Activated CD4-positive, CD25-positive, alpha-beta regulatory T cell (primary cell): Measurements from ENCODE around the gene MYOM1.
"Not testable (repeated sequence)": the region's sequence is repeated elsewhere in the genome, so short reads cannot be mapped to it uniquely, and the experiment has no call there.

Experiments
- DNase-seq, 4 experiments: peaks; one replicate each; lab custom pipeline; 2025; lab: John Stamatoyannopoulos, UW

The MYOM1 gene

DNA sequence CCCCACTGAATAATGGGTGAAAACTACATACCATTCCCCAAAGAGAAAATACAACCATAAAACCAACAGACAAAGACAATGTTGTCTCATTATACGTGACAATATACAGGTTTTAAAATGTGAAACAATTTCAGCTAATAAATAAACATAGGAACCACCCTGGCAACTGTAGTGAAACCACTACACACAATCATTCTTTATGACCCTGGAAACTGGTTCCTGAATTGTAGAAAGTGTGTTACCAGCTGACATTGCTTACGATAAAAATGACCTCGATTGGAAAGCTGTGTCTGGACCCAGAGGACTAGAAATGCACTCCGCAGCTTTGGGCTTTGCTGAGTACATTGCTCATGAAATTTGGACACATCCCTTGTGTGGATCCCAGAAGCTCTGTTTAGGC, 132.9 kb downstream of the MYOM1 start:
- DNase-seq: no peak

- DNase-seq: no peak
Observed at GRCh38 chr18:3085612-3086011, 134.2 kb downstream of the MYOM1 start.

DNA sequence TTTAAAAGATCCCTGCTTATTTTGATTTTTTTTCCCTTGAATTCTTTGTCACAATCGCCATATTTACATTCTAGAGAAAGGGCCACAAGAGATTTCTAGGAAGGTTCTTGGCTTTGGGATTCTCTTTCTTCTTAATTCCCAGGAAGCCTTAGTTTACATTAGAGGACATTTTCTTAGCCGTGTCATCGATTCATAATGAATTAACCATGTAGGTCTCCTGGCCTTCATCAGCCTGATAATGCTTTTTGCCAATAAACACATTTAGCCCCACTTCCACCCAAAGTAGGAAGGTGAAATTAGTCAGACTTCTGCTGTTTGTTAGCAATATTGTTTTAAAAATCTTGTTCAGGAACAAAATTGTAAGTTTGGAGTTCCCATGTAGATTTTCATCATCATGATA, 135.6 kb downstream of the MYOM1 start:
- no peak for DNase-seq

- no peak for DNase-seq
Observed at GRCh38 chr18:3083766-3084165, 136.0 kb downstream of the MYOM1 start.

- DNase-seq: no peak
Observed at GRCh38 chr18:3081584-3081991, 138.2 kb downstream of the MYOM1 start.

DNA sequence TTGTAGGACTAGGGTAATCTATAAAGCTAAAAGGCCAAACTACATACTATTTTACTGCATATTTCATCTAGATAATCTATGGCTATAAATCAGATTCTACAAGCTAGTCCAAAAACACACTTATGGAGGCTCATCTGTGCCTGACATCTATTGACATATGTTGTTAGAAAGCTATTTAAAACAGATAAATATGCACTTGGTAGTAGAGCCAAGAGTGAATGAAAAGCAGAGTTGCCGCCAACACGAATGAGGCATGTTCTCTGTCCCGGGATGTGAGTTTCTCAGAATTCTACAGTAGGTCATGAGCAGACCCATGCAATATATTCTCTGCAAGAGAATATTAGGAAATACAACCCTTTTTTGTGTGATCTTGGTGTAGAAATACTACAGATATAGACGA, 140.1 kb downstream of the MYOM1 start:
- DNase-seq: no peak

- DNase-seq: no peak
Observed at GRCh38 chr18:3075491-3075890, 144.3 kb downstream of the MYOM1 start.

- DNase-seq: no peak
Observed at GRCh38 chr18:3074087-3074486, 145.7 kb downstream of the MYOM1 start.

DNA sequence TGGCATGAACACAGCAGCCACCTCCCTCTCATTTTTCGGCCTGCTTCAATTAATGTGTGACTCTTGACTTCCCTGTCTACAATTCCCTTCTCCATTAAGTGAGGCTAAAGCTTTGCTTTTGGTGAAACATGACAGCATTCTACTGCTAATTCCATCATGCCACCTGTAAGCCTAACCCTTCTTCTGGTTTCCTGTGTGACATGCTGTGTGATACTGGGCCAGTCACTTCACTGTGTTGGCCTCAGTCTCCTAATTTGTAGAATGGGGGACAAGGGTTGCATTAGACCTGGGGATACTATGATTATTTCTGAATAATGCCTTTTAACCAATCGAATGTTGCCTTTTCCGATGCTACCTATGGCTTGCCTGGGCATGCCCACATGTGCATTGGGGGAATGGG, 146.4 kb downstream of the MYOM1 start:
- not testable (repeated sequence) for DNase-seq

GRCh38 chr18:3071676-3072075, 148.1 kb downstream of the MYOM1 start:
- DNase-seq: no peak

GRCh38 chr18:3069671-3070433, 149.9 kb downstream of the MYOM1 start:
- no peak for DNase-seq

DNA sequence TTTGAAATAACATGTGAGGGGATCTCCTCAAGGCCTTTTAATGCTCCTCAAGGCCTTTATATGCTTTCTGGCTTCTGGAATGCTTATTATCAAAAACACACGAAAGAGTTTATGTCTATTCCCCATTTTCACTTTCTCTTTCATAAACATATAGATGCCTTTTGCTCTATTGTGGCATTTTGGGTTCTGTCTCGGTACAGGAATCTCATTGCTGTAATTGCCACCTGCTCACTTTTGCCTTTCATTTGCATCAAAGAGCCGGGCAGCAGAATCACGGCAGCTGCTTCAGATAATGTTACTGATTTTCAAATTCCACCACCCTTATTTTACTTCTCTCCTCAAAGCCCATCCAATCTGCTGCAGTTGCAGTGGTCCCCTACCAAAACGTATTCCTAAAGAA, 152.0 kb downstream of the MYOM1 start:
- DNase-seq: no peak

DNA sequence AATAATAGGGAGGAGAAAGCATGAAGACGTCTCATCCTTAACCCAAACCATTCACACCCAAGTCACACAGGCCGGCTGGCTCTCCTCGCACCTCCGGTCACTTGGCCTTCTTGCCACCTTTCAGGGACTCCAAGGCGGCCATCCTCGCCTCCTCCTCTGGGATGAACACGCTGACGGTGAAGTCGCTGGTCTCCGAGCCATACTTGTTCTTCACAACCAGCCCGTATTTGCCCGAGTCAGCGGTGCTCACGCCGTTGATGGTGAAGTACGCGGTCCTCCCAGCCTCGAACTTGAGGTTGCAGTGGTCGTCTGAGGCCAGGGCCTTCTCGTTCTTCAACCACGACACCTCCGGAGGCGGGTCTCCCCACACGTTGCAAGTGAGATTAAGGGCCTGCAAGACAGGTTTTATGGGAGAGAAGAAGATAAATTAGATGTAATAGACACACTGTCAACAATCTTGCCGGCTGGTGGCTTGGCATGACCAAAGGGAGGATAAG, 152.6 kb downstream of the MYOM1 start:
- DNase-seq: no peak

- DNase-seq: no peak
Observed at GRCh38 chr18:3066341-3067110, 153.2 kb downstream of the MYOM1 start.

DNA sequence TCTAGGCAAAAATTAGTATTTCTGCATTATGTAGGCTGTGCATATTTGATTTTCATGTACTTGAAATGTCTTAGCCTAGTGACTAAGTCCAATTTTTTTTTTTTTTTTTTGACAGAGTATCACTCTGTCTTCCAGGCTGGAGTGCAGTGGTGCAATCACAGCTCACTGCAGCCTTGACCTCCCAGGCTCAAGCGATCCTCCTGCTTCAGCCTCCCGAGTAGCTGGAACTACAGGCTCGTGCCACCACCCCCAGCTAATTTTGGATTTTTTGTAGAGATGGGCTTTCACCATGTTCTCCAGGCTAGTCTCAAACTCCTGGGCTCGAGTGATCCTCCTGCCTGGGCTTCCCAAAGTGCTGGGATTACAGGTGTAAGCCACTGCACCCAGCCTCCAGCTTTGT, 156.0 kb downstream of the MYOM1 start:
- DNase-seq: not testable (repeated sequence)

- peak; percentile 7 to 46 (median 20) for DNase-seq
Observed at GRCh38 chr18:3062798-3063680, 156.7 kb downstream of the MYOM1 start.

GRCh38 chr18:3061581-3062312, 158.0 kb downstream of the MYOM1 start:
- DNase-seq: no peak

- DNase-seq: no peak
Observed at GRCh38 chr18:3060667-3061580, 158.8 kb downstream of the MYOM1 start.

DNA sequence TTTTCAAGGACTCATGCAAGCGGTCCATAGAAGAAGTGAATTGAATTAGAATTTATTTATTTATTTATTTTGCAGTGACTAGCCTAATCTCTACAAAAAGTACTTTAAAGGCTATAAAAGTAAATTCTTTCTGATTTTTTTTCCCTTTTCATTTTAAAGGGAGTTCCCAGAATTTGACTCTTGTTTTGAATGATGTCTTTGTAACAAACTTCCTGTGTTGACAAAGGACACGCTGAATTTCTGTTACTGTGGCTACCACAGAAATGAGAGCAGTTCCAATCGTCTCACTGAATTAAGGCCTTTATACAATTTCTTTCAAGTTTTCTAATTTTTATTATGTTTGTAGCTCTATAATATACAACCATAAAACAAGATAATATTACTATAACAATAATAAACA, 160.5 kb downstream of the MYOM1 start:
- no peak for DNase-seq
